Ishikawa (cell line): ENCODE results near the gene MEGF6.

Experiments
- CEBPB ChIP-seq: IDR thresholded peaks from 2 replicates; pipeline ENCODE4 v1.6.1; 2012
- CREB1 ChIP-seq: IDR thresholded peaks from 2 replicates; pipeline ENCODE4 v1.6.1; 2012; ENCODE audit warnings: low read depth
- EGR1 ChIP-seq: IDR thresholded peaks from 2 replicates; pipeline ENCODE4 v1.6.1; 2012
- EP300 ChIP-seq: IDR thresholded peaks from 2 replicates; pipeline ENCODE4 v1.6.1; 2012; ENCODE audit warnings: borderline replicate concordance
- FOXM1 ChIP-seq: IDR thresholded peaks from 2 replicates; pipeline ENCODE4 v1.6.1; 2012; ENCODE audit warnings: low read depth, borderline replicate concordance
- TAF1 ChIP-seq: IDR thresholded peaks from 2 replicates; pipeline ENCODE4 v1.6.1; 2012; ENCODE audit warnings: low read depth, mild to moderate bottlenecking
- TEAD4 ChIP-seq: IDR thresholded peaks from 2 replicates; pipeline ENCODE4 v1.6.1; 2012
- YY1 ChIP-seq: IDR thresholded peaks from 2 replicates; pipeline ENCODE4 v1.6.1; 2012; ENCODE audit warnings: low read depth
- ZBTB7A ChIP-seq: IDR thresholded peaks from 2 replicates; pipeline ENCODE4 v1.6.1; 2012; ENCODE audit warnings: low read depth
- TF ChIP-seq, protein P1 (sequence below): IDR thresholded peaks from 2 replicates; pipeline ENCODE4 v1.6.1; 2012; ENCODE audit warnings: low read depth, mild to moderate bottlenecking
- TF ChIP-seq, protein P2 (sequence below): IDR thresholded peaks from 2 replicates; pipeline ENCODE4 v1.6.1; 2012

DNA sequence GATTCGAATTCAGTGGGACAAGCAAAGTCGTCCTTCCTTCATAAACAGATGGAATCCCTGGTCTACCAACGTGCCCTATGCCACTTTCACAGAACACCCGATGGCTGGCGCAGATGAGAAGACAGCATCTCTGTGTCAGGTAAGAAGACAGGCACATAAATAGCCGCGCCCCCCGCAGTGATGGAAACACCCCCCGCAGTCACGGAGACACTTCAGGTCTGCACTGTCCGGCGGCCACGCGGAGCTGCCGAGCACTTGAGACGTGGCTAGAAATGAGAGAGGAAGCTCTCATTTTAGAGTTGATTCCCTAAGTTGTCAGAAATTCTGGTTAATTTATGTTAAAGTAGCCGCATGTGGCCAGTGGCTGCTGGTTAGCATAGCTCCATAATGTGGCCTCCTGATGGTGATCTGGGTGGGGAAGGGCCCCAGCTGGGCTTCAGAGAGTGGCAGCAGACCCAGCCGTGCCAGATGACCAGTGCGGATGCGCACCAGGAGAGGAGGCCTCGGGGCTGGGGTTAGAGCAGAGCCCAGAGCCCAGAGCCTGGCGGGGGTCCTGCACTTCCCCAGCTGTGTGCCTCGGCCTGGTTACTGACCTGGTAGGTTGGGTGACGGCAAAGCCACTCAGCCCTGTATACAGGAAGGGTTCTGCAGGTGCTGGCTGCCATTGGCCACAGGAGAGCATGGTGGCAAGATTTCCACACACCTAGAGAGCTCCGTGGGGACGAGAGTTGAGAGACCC is 16.4 kb upstream of the MEGF6 start:
- TF ChIP-seq, protein P1, sequence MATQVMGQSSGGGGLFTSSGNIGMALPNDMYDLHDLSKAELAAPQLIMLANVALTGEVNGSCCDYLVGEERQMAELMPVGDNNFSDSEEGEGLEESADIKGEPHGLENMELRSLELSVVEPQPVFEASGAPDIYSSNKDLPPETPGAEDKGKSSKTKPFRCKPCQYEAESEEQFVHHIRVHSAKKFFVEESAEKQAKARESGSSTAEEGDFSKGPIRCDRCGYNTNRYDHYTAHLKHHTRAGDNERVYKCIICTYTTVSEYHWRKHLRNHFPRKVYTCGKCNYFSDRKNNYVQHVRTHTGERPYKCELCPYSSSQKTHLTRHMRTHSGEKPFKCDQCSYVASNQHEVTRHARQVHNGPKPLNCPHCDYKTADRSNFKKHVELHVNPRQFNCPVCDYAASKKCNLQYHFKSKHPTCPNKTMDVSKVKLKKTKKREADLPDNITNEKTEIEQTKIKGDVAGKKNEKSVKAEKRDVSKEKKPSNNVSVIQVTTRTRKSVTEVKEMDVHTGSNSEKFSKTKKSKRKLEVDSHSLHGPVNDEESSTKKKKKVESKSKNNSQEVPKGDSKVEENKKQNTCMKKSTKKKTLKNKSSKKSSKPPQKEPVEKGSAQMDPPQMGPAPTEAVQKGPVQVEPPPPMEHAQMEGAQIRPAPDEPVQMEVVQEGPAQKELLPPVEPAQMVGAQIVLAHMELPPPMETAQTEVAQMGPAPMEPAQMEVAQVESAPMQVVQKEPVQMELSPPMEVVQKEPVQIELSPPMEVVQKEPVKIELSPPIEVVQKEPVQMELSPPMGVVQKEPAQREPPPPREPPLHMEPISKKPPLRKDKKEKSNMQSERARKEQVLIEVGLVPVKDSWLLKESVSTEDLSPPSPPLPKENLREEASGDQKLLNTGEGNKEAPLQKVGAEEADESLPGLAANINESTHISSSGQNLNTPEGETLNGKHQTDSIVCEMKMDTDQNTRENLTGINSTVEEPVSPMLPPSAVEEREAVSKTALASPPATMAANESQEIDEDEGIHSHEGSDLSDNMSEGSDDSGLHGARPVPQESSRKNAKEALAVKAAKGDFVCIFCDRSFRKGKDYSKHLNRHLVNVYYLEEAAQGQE: no peak
- TF ChIP-seq YY1: no peak
- TF ChIP-seq EP300: no peak
- no peak for TF ChIP-seq CEBPB
- TF ChIP-seq, protein P2, sequence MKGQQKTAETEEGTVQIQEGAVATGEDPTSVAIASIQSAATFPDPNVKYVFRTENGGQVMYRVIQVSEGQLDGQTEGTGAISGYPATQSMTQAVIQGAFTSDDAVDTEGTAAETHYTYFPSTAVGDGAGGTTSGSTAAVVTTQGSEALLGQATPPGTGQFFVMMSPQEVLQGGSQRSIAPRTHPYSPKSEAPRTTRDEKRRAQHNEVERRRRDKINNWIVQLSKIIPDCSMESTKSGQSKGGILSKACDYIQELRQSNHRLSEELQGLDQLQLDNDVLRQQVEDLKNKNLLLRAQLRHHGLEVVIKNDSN: no peak
- no peak for TF ChIP-seq ZBTB7A
- no peak for TF ChIP-seq FOXM1
- TF ChIP-seq CREB1: no peak
- TF ChIP-seq EGR1: no peak
- TF ChIP-seq TEAD4: no peak
- no peak for TF ChIP-seq TAF1
